Stomach smooth muscle (tissue), 2 donors: ENCODE data around the gene FEM1C.

Source experiments
- H3K27ac ChIP-seq: one replicate; pipeline ENCODE4 v1.7.0; 2013; ENCODE audit warnings: mild to moderate bottlenecking, low read length, inconsistent platforms
- H3K27me3 ChIP-seq, 2 donors: one replicate each; pipeline ENCODE4 v1.7.0; 2013; ENCODE audit warnings: low read length in 2 of 2; ENCODE audit not compliant: insufficient read depth in 2 of 2, control insufficient read depth in 1 of 2
- H3K36me3 ChIP-seq, 2 donors: one replicate each; pipeline ENCODE4 v1.7.0; 2013; ENCODE audit warnings: low read length in 2 of 2; ENCODE audit not compliant: control insufficient read depth in 2 of 2, insufficient read depth in 2 of 2
- H3K4me1 ChIP-seq: one replicate; pipeline ENCODE4 v1.7.0; 2013; ENCODE audit warnings: low read length; ENCODE audit not compliant: control insufficient read depth, insufficient read depth
- H3K4me3 ChIP-seq, 2 donors: one replicate each; pipeline ENCODE4 v1.7.0; 2013; ENCODE audit warnings: low read length in 2 of 2
- H3K9ac ChIP-seq, 2 donors: one replicate each; pipeline ENCODE4 v1.7.0; 2013; ENCODE audit warnings: low read length in 2 of 2, mild to moderate bottlenecking in 1 of 2
- H3K9me3 ChIP-seq, 2 donors: one replicate each; pipeline ENCODE4 v1.7.0; 2013; ENCODE audit warnings: low read length in 2 of 2; ENCODE audit not compliant: control insufficient read depth in 2 of 2
- donor health status: healthy.
- donor health status: Pancreatic carcinoma.

The FEM1C gene, protein sequence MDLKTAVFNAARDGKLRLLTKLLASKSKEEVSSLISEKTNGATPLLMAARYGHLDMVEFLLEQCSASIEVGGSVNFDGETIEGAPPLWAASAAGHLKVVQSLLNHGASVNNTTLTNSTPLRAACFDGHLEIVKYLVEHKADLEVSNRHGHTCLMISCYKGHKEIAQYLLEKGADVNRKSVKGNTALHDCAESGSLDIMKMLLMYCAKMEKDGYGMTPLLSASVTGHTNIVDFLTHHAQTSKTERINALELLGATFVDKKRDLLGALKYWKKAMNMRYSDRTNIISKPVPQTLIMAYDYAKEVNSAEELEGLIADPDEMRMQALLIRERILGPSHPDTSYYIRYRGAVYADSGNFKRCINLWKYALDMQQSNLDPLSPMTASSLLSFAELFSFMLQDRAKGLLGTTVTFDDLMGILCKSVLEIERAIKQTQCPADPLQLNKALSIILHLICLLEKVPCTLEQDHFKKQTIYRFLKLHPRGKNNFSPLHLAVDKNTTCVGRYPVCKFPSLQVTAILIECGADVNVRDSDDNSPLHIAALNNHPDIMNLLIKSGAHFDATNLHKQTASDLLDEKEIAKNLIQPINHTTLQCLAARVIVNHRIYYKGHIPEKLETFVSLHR

GRCh38 chr5:115544436-115545350 lies at the start of gene FEM1C:
Gene FEM1C (minus strand): TSS chr5:115544775. CDS start chr5:115543493, 1,282 bp downstream.
- Histone ChIP-seq H3K9ac (peak within 1 kb of the TSS; percentile 87 to 93), H3K4me1 (no peaks in the 10 kb centered on the region), H3K4me3 (peak within 1 kb of the TSS; percentile 80 to 89), H3K9me3 (no peaks in the 10 kb centered on the region), H3K27ac (peak within 1 kb of the TSS; percentile 93), H3K36me3 (no peaks in the 10 kb centered on the region), H3K27me3 (no peaks in the 10 kb centered on the region)

DNA sequence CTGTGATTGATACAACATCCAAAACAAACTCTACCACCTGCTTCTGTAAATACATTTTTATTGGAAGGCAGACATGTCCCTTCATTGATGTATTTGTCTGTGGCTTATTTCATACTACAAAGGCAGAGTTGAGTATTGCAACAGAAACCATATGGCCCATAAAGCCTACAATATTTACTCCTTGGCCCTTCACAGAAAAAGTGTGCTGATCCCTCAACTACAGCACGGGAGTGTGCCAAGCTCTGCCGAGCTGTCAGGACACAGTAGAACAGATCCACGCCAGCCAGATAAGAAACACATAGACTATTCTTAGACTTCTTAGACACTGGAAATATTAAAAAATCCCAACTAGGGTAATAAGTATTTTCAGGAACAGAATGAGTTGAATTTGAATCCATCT lies 44.5 kb upstream of the FEM1C start:
- Histone ChIP-seq H3K27ac (no peak overlapping the region), H3K36me3 (no peaks in the 10 kb centered on the region), H3K4me3 (no peak overlapping the region), H3K9me3 (no peaks in the 10 kb centered on the region), H3K9ac (no peak overlapping the region), H3K4me1 (no peaks in the 10 kb centered on the region), H3K27me3 (no peaks in the 10 kb centered on the region)

GRCh38 chr5:115588640-115589039 lies 44.1 kb upstream of the FEM1C start:
- no peak overlapping the region for H3K9ac ChIP-seq
- H3K4me1 ChIP-seq: no peaks in the 10 kb centered on the region
- no peak overlapping the region for H3K4me3 ChIP-seq
- no peak overlapping the region for H3K27ac ChIP-seq
- no peaks in the 10 kb centered on the region for H3K27me3 ChIP-seq
- no peaks in the 10 kb centered on the region for H3K36me3 ChIP-seq
- no peaks in the 10 kb centered on the region for H3K9me3 ChIP-seq

DNA sequence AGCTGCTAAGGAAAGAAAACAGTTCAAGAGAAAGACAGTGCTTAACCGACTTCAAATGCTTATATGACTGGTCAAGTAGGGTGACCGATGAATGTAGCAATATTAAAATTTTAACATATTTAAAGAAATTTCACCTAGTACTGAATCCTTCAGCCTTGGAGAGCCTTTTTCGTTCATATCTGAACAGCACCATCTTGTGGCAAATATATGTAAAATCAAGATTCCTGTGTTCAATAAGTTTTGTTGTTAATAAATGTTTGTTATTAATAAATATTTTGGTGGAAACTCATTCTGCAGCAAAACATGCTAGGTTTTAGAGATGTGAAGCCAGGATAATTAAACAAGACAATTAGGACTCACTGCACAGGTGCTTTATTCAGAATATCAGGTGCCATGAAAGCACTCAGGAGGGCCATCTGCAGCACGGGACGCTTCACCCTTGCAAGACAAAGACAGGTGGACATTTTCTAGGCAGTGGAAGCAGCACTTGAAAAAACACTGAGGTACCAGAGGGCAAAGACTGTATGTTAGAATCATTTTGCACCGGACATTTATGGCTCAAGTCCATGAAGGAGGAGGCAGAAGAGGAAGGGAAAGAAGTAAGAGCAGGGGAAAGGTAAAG lies 42.1 kb upstream of the FEM1C start:
- no peaks in the 10 kb centered on the region for H3K9me3 ChIP-seq
- no peak overlapping the region for H3K9ac ChIP-seq
- H3K36me3 ChIP-seq: no peaks in the 10 kb centered on the region
- H3K27me3 ChIP-seq: no peaks in the 10 kb centered on the region
- H3K4me3 ChIP-seq: no peak overlapping the region
- no peak overlapping the region for H3K27ac ChIP-seq
- no peaks in the 10 kb centered on the region for H3K4me1 ChIP-seq

DNA sequence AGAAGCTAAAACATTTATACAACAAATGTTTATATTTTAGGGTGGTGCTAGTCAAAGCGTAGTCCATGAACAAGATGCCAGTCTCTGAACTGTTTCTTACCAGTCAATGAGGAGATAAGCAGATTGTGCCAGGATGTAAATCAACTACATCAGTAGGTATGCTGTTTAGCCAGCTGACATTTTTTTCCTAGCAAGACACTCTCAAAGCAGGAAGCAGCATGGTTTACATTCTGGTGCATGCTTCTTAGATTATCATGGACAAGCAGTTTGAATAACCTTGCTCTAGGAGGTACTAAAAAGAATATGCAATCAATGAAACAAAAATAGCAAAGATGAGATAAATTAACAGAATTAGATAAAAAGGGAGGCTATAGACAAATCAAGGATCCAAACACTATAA lies 40.7 kb upstream of the FEM1C start:
- Histone ChIP-seq H3K9ac (no peak overlapping the region), H3K9me3 (no peaks in the 10 kb centered on the region), H3K27ac (no peak overlapping the region), H3K27me3 (no peaks in the 10 kb centered on the region), H3K36me3 (no peaks in the 10 kb centered on the region), H3K4me1 (no peaks in the 10 kb centered on the region), H3K4me3 (no peak overlapping the region)

DNA sequence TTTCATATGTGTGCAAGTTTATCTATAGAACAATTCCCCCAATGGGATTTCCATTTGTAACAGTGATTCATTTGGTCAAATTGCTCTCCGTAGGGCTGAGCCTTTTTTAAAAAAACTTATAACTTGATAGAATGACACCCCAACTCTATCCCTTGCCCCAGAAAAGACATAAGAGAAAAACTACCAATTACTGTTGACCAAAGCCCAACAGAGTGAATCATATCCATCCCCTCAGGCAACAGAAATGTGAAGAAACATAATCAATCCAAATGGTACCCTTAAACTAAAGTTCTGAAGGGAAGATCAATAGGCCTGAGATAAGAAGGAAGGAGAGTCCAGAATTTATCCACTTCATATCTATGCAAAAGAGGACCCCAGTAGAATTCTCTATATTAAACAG lies 39.9 kb upstream of the FEM1C start:
- H3K4me1 ChIP-seq: no peaks in the 10 kb centered on the region
- no peaks in the 10 kb centered on the region for H3K27me3 ChIP-seq
- peaks cover 0 to 3% of the 10 kb centered on the region in 2 donors for H3K36me3 ChIP-seq
- no peak overlapping the region for H3K4me3 ChIP-seq
- no peak overlapping the region for H3K27ac ChIP-seq
- no peak overlapping the region for H3K9ac ChIP-seq
- H3K9me3 ChIP-seq: no peaks in the 10 kb centered on the region

DNA sequence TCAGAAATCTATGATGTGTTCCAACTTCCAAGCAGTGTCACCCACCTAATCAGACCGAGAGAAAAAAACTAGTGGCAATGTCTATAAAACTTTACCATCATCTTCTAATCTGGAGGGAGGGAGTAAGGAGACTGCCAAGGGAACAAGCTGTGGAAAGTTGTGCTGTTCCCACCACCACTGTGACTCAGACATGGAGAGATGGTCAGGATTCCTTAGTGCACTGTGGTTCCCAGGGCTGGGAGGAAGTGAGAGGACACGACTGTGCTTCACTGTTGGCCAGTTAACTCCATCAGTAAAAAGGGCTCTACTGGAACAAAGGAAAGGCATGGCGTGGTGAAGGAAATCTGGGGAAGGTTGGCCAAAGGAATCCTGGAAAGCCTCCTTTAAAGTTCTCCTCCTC lies 38.9 kb upstream of the FEM1C start:
- no peak overlapping the region for H3K4me3 ChIP-seq
- H3K27me3 ChIP-seq: no peaks in the 10 kb centered on the region
- H3K9me3 ChIP-seq: no peaks in the 10 kb centered on the region
- no peaks in the 10 kb centered on the region for H3K4me1 ChIP-seq
- H3K27ac ChIP-seq: no peak overlapping the region
- H3K9ac ChIP-seq: no peak overlapping the region
- peaks cover 0 to 4% of the 10 kb centered on the region in 2 donors for H3K36me3 ChIP-seq

GRCh38 chr5:115580941-115581340 lies 36.4 kb upstream of the FEM1C start:
- Histone ChIP-seq H3K9me3 (no peaks in the 10 kb centered on the region), H3K27me3 (no peaks in the 10 kb centered on the region), H3K4me1 (no peaks in the 10 kb centered on the region), H3K27ac (no peak overlapping the region), H3K9ac (no peak overlapping the region), H3K36me3 (peaks cover 0 to 4% of the 10 kb centered on the region in 2 donors), H3K4me3 (no peak overlapping the region)

- Histone ChIP-seq H3K9ac (no peak overlapping the region), H3K4me1 (no peaks in the 10 kb centered on the region), H3K36me3 (peaks cover 0 to 4% of the 10 kb centered on the region in 2 donors), H3K4me3 (no peak overlapping the region), H3K27me3 (no peaks in the 10 kb centered on the region), H3K27ac (no peak overlapping the region), H3K9me3 (no peaks in the 10 kb centered on the region)
These were observed 35.2 kb upstream of the FEM1C start for GRCh38 chr5:115579747-115580173.

GRCh38 chr5:115579216-115579615 lies 34.6 kb upstream of the FEM1C start:
- Histone ChIP-seq H3K27ac (no peak overlapping the region), H3K27me3 (no peaks in the 10 kb centered on the region), H3K4me1 (no peaks in the 10 kb centered on the region), H3K9ac (no peak overlapping the region), H3K36me3 (peaks cover 0 to 4% of the 10 kb centered on the region in 2 donors), H3K9me3 (no peaks in the 10 kb centered on the region), H3K4me3 (no peak overlapping the region)
